Measurements from ENCODE around the gene GALNTL6.

The GALNTL6 gene

GRCh38 chr4:172989984-172990820, 1177.0 kb downstream of the GALNTL6 start:
- Mint-ChIP-seq H3K36me3 (ENCODE audit: low read depth) (peaks cover 6% of the 10 kb centered on the region), H3K4me3 (no peak overlapping the region), H3K27me3 (no peaks in the 10 kb centered on the region), H3K9me3 (peaks cover 28% of the 10 kb centered on the region), H3K4me1 (ENCODE audit: low read depth) (no peaks in the 10 kb centered on the region), H3K27ac (no peak overlapping the region)
- intact Hi-C loops (cut with micrococcal nuclease), result no loop called here

GRCh38 chr4:172992648-172993378, 1179.6 kb downstream of the GALNTL6 start:
- Mint-ChIP-seq H3K27ac (no peak overlapping the region), H3K9me3 (peaks cover 21% of the 10 kb centered on the region), H3K4me3 (no peak overlapping the region), H3K36me3 (ENCODE audit: low read depth) (peaks cover 3% of the 10 kb centered on the region), H3K27me3 (no peaks in the 10 kb centered on the region), H3K4me1 (ENCODE audit: low read depth) (peaks cover 5% of the 10 kb centered on the region)
- intact Hi-C loops (cut with micrococcal nuclease), result no loop called here

DNA sequence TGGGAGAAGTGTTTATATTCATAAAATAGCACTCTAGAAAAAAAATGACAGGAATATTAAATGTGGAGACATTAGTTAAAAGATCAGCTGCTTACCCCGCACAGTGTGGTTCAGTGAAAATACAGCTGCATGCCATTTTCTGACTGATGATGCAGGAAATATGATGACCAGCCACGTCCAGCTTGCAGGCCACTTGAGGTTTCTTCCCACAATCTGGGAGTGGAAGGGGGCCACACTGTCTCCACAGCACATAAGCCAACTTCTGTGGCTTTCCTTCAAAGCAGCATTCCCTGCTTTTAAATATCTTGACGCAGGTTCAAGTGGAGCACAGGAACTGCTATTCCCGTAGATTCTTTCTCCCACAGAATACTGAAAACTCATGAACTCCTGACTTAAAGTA, 1182.0 kb downstream of the GALNTL6 start:
- Mint-ChIP-seq H3K27me3 (no peaks in the 10 kb centered on the region), H3K27ac (no peak overlapping the region), H3K9me3 (no peaks in the 10 kb centered on the region), H3K4me1 (ENCODE audit: low read depth) (peaks cover 13% of the 10 kb centered on the region), H3K36me3 (ENCODE audit: low read depth) (no peaks in the 10 kb centered on the region), H3K4me3 (no peak overlapping the region)
- intact Hi-C loops (cut with micrococcal nuclease), result no loop called here

DNA sequence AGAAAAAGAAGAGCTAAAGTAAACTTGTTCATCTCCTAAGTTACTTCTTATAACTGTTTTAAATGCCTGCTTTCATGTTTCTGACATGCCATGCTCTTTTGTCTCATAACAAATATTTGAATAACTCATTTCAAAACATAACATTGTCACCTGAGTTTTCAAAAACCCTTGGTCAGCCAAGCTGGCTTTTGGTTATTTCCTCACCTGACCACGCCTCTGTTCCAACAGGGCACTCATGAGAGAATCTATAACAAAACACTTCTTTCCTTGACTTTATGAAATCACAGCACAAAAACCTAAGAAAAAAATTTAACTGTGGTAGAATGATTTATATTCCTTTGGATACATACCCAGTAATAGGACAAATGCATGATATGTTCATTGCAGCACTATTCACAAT, 1182.5 kb downstream of the GALNTL6 start:
- Mint-ChIP-seq H3K27ac (no peak overlapping the region), H3K4me3 (no peak overlapping the region), H3K9me3 (no peaks in the 10 kb centered on the region)

DNA sequence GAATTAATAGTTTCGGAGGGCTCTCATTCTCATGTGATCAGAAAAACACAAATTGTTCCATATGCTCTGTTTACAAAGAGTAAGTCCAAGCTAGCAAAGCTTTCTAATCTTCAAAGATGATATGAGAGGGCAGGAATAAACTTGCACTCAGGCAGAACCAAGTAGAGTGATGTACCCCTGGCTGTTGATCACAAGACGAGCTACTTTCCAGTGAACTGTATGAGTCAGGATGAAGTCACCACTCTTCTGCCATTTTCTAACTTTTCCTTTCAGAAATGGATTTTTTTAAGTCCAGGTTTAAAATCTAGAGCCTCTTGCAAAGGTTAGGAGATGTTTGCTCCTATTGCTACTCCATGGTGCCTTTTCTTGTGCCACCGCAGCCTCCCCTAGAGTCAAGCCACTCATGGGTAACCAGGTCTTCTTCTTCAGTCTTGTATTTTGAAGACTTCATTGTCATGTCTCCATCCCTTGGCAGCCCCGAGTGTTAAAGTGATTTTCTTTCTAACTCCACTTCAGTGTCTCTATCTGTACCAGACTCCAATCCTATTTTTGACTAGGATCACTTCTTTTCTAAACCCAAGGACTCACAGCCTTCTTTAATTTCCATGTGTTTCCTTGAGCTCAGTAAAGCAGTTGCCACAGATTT, 1183.5 kb downstream of the GALNTL6 start:
- H3K9me3 Mint-ChIP-seq, result no peaks in the 10 kb centered on the region
- no peaks in the 10 kb centered on the region for H3K27me3 Mint-ChIP-seq
- H3K4me1 Mint-ChIP-seq (ENCODE audit: low read depth), result peaks cover 14% of the 10 kb centered on the region
- intact Hi-C loops (cut with micrococcal nuclease), result no loop called here
- H3K4me3 Mint-ChIP-seq, result no peak overlapping the region
- H3K27ac Mint-ChIP-seq, result no peak overlapping the region
- H3K36me3 Mint-ChIP-seq (ENCODE audit: low read depth), result no peaks in the 10 kb centered on the region

More for the DNA sequence above, 1182.5 kb downstream of the GALNTL6 start:
- intact Hi-C loops (cut with micrococcal nuclease), result no loop called here
- Mint-ChIP-seq H3K36me3 (ENCODE audit: low read depth) (no peaks in the 10 kb centered on the region), H3K27me3 (no peaks in the 10 kb centered on the region), H3K4me1 (ENCODE audit: low read depth) (peaks cover 13% of the 10 kb centered on the region)

DNA sequence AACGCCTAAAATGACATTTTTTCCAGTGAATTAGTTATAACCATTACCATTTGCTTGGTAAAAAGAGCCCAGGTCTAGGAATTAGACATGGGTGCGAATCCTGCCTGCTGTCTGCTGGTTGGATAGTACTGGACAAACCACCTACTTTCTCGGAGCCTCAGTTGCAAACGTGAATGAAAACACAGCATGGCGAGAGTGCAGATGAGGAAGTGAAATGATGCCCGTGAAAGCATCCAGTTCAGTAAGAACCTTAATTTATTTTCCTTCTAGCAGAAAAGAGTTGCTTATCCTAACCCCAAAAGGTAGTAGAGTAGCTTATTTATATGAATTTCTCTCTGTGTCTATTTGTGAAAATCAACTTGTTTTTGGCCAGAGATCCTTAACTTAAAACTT, 1184.0 kb downstream of the GALNTL6 start:
- Mint-ChIP-seq H3K36me3 (ENCODE audit: low read depth) (no peaks in the 10 kb centered on the region), H3K27ac (no peak overlapping the region), H3K9me3 (no peaks in the 10 kb centered on the region), H3K4me1 (ENCODE audit: low read depth) (peaks cover 19% of the 10 kb centered on the region), H3K4me3 (no peak overlapping the region), H3K27me3 (no peaks in the 10 kb centered on the region)
- intact Hi-C loops (cut with micrococcal nuclease), result no loop called here

DNA sequence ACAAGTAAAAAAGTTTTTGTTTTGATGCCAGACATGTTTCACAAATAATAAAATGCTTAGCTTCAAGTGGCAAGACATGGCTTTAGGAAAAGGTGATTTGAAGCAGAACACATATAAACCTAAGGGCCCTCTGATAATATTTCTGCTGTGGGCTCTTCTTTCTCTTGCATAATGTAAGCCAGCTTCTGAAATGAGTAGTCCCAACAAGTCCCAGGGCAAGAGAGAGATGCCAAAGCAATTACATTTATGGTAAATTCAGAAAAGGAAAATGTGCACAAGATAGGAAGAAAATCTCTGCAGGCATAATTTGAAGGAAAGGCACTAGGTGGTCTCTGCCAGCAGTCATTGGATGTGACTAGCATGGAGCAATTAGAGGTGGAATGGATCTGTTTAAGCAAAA, 1184.7 kb downstream of the GALNTL6 start:
- H3K9me3 Mint-ChIP-seq, result no peaks in the 10 kb centered on the region
- H3K4me3 Mint-ChIP-seq, result no peak overlapping the region
- H3K27ac Mint-ChIP-seq, result no peak overlapping the region
- H3K36me3 Mint-ChIP-seq (ENCODE audit: low read depth), result no peaks in the 10 kb centered on the region
- intact Hi-C loops (cut with micrococcal nuclease), result no loop called here
- H3K4me1 Mint-ChIP-seq (ENCODE audit: low read depth), result peaks cover 19% of the 10 kb centered on the region
- no peaks in the 10 kb centered on the region for H3K27me3 Mint-ChIP-seq

- no peaks in the 10 kb centered on the region for H3K36me3 Mint-ChIP-seq (ENCODE audit: low read depth)
- no peaks in the 10 kb centered on the region for H3K27me3 Mint-ChIP-seq
- intact Hi-C loops (cut with micrococcal nuclease), result no loop called here
These were observed 1185.6 kb downstream of the GALNTL6 start for GRCh38 chr4:172998527-172999469.

DNA sequence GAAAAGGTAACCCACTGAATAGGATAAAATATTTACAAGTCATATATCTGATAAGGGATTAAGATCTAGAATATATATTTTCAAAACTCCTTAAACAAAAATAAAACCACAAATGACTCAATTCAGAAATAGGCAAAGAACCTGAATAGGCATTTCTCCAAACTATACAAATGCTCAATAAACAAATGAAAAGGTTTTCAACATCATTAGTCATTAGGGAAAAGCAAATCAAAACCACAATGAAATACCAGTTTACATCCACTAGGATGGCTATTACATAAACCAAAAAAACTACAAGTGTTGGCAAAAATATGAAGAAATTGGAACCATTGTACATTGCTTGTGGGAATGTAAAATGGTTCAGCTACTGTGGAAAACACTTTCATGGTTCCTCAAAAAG, 1188.4 kb downstream of the GALNTL6 start:
- intact Hi-C loops (cut with micrococcal nuclease), result no loop called here
- H3K9me3 Mint-ChIP-seq, result no peaks in the 10 kb centered on the region
- no peaks in the 10 kb centered on the region for H3K36me3 Mint-ChIP-seq (ENCODE audit: low read depth)
- no peak overlapping the region for H3K27ac Mint-ChIP-seq
- no peaks in the 10 kb centered on the region for H3K27me3 Mint-ChIP-seq
- peaks cover 35% of the 10 kb centered on the region for H3K4me1 Mint-ChIP-seq (ENCODE audit: low read depth)
- H3K4me3 Mint-ChIP-seq, result no peak overlapping the region

More at GRCh38 chr4:172998527-172999469, 1185.6 kb downstream of the GALNTL6 start:
- peaks cover 29% of the 10 kb centered on the region for H3K4me1 Mint-ChIP-seq (ENCODE audit: low read depth)
- H3K27ac Mint-ChIP-seq, result no peak overlapping the region
- no peaks in the 10 kb centered on the region for H3K9me3 Mint-ChIP-seq
- H3K4me3 Mint-ChIP-seq, result no peak overlapping the region

GRCh38 chr4:173002830-173003561, 1189.8 kb downstream of the GALNTL6 start:
- intact Hi-C loops (cut with micrococcal nuclease), result no loop called here
- Mint-ChIP-seq H3K27me3 (no peaks in the 10 kb centered on the region), H3K9me3 (no peaks in the 10 kb centered on the region), H3K36me3 (ENCODE audit: low read depth) (no peaks in the 10 kb centered on the region), H3K4me3 (no peak overlapping the region), H3K4me1 (ENCODE audit: low read depth) (peaks cover 30% of the 10 kb centered on the region), H3K27ac (no peak overlapping the region)

GRCh38 chr4:173005912-173006633, 1192.9 kb downstream of the GALNTL6 start:
- no peaks in the 10 kb centered on the region for H3K27me3 Mint-ChIP-seq
- H3K4me1 Mint-ChIP-seq (ENCODE audit: low read depth), result peaks cover 21% of the 10 kb centered on the region
- no peaks in the 10 kb centered on the region for H3K36me3 Mint-ChIP-seq (ENCODE audit: low read depth)
- no peak overlapping the region for H3K4me3 Mint-ChIP-seq
- H3K9me3 Mint-ChIP-seq, result no peaks in the 10 kb centered on the region
- H3K27ac Mint-ChIP-seq, result no peak overlapping the region
- intact Hi-C loops (cut with micrococcal nuclease), result no loop called here

DNA sequence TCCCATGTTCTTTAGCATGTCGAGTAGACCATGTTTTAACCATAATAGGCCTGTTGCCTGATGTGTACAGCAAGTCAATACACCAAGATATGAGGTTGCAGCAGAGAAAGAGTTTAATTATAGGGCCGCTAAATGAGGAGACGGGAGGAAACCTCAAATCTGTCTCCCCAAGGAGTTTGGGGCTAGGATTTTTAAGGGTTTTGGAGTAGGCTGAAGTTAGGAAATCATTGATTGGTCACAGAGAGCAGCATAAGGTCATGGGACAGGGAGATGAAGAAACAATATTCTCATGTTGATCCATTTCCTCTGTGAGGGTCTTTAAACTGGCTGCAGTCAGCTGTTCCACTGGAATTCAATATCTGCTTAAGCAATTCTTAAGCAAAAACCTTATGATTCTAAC, 1195.2 kb downstream of the GALNTL6 start:
- no peak overlapping the region for H3K4me3 Mint-ChIP-seq
- no peaks in the 10 kb centered on the region for H3K9me3 Mint-ChIP-seq
- intact Hi-C loops (cut with micrococcal nuclease), result no loop called here
- H3K36me3 Mint-ChIP-seq (ENCODE audit: low read depth), result no peaks in the 10 kb centered on the region
- no peaks in the 10 kb centered on the region for H3K27me3 Mint-ChIP-seq
- no peak overlapping the region for H3K27ac Mint-ChIP-seq
- H3K4me1 Mint-ChIP-seq (ENCODE audit: low read depth), result peaks cover 10% of the 10 kb centered on the region
